ENCODE results near the gene CPNE5. TPM values are rescaled to one million over a fixed set of nuclear protein-coding genes. Genes with fewer than 3 reads are reported as not detected.
A peak's percentile ranks its signal among the peaks of the same experiment; 100 is the strongest.

CPNE5 gene
- total and polyA plus RNA-seq, 8 donors: 0.19 to 1.5 (median 0.58) TPM

DNA sequence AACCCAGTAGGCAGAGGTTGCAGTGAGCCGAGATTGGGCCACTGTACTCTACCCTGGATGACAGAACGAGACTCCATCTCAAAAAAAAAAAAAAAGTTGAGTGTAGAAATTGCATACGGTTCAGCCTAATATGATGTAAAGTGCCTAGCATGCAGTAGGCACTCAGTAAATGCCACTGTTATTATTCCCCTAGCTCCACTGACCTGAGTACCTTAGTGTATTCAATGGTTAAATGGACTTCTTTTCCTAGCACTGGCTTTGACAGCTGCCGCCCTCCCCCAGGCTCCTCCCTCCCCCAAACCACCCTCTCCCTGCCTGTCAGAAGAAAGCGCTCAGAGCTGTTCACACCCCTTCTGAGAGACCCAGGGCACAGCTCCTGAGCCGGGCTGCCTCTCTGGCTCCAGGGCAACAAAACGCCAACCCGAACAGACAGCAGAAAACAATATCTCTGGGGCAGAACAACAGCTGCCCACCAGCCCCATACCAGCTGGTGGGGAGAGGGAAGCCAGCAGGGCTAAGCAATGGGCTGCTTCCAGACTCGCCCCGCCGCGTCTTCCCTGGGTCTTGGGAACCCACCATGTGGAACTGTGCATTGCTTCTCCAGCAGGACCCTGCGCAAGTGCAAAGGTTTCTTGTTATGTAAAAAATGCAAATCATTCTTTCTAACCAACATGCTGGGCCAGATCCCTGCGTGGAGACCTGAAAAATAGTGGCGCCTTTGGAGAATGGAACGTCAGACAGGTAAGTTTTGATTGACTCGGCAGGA is 4.5 kb downstream of the CPNE5 start:
- TF ChIP-seq, protein P1, sequence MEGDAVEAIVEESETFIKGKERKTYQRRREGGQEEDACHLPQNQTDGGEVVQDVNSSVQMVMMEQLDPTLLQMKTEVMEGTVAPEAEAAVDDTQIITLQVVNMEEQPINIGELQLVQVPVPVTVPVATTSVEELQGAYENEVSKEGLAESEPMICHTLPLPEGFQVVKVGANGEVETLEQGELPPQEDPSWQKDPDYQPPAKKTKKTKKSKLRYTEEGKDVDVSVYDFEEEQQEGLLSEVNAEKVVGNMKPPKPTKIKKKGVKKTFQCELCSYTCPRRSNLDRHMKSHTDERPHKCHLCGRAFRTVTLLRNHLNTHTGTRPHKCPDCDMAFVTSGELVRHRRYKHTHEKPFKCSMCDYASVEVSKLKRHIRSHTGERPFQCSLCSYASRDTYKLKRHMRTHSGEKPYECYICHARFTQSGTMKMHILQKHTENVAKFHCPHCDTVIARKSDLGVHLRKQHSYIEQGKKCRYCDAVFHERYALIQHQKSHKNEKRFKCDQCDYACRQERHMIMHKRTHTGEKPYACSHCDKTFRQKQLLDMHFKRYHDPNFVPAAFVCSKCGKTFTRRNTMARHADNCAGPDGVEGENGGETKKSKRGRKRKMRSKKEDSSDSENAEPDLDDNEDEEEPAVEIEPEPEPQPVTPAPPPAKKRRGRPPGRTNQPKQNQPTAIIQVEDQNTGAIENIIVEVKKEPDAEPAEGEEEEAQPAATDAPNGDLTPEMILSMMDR (IDR thresholded peaks at IDR 0.05): no peak
- H3K4me3 ChIP-seq: no peak overlapping the region
- no peak overlapping the region for H3K27ac ChIP-seq
- H3K9me3 ChIP-seq: no peaks in the 10 kb centered on the region
- intact Hi-C loops (cut with DNase I): no loop called here
- 70 to 77% methylated on average over 17 of the region's 17 CpGs for WGBS, 2 donors
- H3K36me3 ChIP-seq: no peaks in the 10 kb centered on the region
- H3K27me3 ChIP-seq: no peaks in the 10 kb centered on the region
- FAIRE-seq (no peak), DNase-seq (no peak), ATAC-seq (no peak)
- peaks cover 5 to 10% (median 10%) of the 10 kb centered on the region in 3 donors for H3K4me1 ChIP-seq

DNA sequence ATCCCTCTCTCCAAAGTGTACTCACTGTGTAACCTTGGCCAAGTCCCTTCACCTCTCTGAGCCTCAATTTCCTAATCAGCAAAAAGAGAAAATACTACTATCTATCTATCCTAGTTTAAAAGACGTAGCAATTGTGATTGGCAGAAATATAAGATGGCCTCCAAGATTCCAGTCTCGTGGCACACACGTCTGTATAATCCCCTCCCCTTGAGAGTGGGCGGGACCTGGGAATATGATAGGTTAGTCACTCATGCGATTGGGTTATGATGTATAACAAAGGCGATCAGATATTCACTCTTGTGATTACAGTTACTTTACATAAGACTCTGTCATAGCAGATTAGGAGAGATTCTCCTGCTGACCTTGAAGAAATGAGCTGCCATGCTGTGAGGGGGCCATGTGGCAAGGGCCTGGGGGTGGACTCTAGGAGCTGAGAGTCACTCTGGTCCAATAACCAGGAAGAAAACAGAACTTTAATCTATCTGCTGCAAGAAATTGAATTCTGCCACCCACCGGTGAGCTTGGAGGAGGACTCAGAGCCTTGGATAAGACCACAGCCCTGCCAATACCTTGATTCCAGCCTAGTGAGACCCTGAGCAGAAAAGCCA is 6.0 kb downstream of the CPNE5 start:
- peaks cover 10 to 13% (median 11%) of the 10 kb centered on the region in 3 donors for H3K4me1 ChIP-seq
- H3K36me3 ChIP-seq: no peaks in the 10 kb centered on the region
- no peak overlapping the region for H3K4me3 ChIP-seq
- TF ChIP-seq, protein P1 (IDR thresholded peaks at IDR 0.05): no peak
- 92% methylated on average over 7 of the region's 7 CpGs for WGBS, 2 donors
- no peak overlapping the region for H3K27ac ChIP-seq
- FAIRE-seq (no peak), ATAC-seq (no peak), DNase-seq (no peak)
- intact Hi-C loops (cut with DNase I): no loop called here
- no peaks in the 10 kb centered on the region for H3K9me3 ChIP-seq
- H3K27me3 ChIP-seq: no peaks in the 10 kb centered on the region

DNA sequence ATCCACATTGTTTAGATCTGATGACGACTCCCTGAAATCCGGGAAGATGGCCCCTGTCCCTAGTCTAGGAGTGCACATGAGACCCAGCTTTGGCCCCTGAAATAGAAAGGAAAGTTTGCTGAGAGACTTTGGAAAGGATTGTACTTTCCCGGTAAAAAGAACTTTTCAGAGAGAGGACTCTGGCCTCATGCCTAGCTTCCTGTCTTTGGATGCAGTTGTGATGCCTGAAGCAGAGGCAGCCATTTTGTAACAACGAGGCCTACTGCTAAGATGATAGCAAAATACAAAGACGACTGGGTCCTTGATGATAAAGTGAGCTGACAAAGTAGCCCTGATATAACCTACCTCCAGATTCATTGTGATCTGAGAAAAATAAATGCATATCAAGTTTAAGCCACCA is 6.9 kb downstream of the CPNE5 start:
- Histone ChIP-seq H3K27me3 (no peaks in the 10 kb centered on the region), H3K9me3 (no peaks in the 10 kb centered on the region), H3K36me3 (no peaks in the 10 kb centered on the region), H3K4me1 (peaks cover 10 to 13% (median 11%) of the 10 kb centered on the region in 3 donors), H3K4me3 (no peak overlapping the region), H3K27ac (no peak overlapping the region)
- no peak for DNase-seq
- FAIRE-seq: no peak
- intact Hi-C loops (cut with DNase I): no loop called here
- TF ChIP-seq, protein P1 (IDR thresholded peaks at IDR 0.05): no peak
- no peak for ATAC-seq
- WGBS, 2 donors: 94 to 97% methylated on average over 5 of the region's 5 CpGs

DNA sequence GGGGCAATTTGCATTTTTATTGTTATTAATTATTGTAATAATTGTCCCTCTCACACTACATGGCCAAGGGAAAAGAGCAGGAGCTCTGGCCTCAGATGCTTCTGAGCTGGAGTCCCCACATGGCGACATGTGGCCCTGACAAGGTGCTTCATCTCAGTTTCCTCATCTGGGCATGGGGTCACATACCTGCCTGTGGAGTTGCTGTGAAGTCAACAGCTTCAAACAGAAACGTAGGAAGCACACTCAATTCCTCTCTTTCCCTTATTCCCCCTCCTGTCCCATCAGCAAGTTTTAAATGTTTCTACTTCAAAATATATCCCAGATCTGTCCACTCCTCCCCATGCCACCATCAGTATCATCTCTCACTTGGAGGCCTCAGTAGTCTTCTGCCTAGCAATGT is 8.7 kb downstream of the CPNE5 start:
- Histone ChIP-seq H3K4me3 (no peak overlapping the region), H3K4me1 (peaks cover 10 to 13% (median 11%) of the 10 kb centered on the region in 3 donors), H3K27me3 (no peaks in the 10 kb centered on the region), H3K36me3 (no peaks in the 10 kb centered on the region), H3K9me3 (no peaks in the 10 kb centered on the region), H3K27ac (peak overlapping the region in 1 of 4 donors; percentile 22)
- WGBS, 2 donors: 33 to 35% methylated on average over 2 of the region's 2 CpGs
- TF ChIP-seq, protein P1 (IDR thresholded peaks at IDR 0.05): no peak
- no peak for FAIRE-seq
- ATAC-seq: peak in 3 of 4 donors; percentile 5 to 12 (median 6)
- intact Hi-C loops (cut with DNase I): no loop called here
- DNase-seq: no peak

Data from pancreas (tissue), 10 donors.